Skeletal muscle tissue (tissue), 4 donors: Measurements from ENCODE around the gene CFC1. TPM values are rescaled to one million over a fixed set of nuclear protein-coding genes. Genes with fewer than 3 reads are reported as not detected.
"Not testable (repeated sequence)": the region's sequence is repeated elsewhere in the genome, so short reads cannot be mapped to it uniquely, and the experiment has no call there.

Source experiments
- H3K27ac ChIP-seq: one replicate; pipeline ENCODE4 v1.7.0; 2013; ENCODE audit warnings: mild to moderate bottlenecking, low read depth, low read length, inconsistent platforms
- H3K27me3 ChIP-seq, 3 donors: one replicate each; pipeline ENCODE4 v1.7.0; 2013; ENCODE audit warnings: low read length in 3 of 3; ENCODE audit not compliant: control insufficient read depth in 3 of 3, insufficient read depth in 3 of 3
- H3K36me3 ChIP-seq, 3 donors: one replicate each; pipeline ENCODE4 v1.7.0; 2013; ENCODE audit warnings: low read length in 3 of 3; ENCODE audit not compliant: control insufficient read depth in 3 of 3, insufficient read depth in 3 of 3
- H3K4me1 ChIP-seq, 3 donors: one replicate each; pipeline ENCODE4 v1.7.0; 2013; ENCODE audit warnings: low read length in 3 of 3, mild to moderate bottlenecking in 3 of 3; ENCODE audit not compliant: control insufficient read depth in 3 of 3, insufficient read depth in 3 of 3
- H3K4me3 ChIP-seq, 3 donors: one replicate each; pipeline ENCODE4 v1.7.0; 2013; ENCODE audit warnings: low read length in 3 of 3
- H3K9ac ChIP-seq, 3 donors: one replicate each; pipeline ENCODE4 v1.7.0; 2013; ENCODE audit warnings: low read length in 3 of 3, mild to moderate bottlenecking in 3 of 3, moderate library complexity in 2 of 3, low read depth in 1 of 3
- H3K9me3 ChIP-seq, 3 donors: one replicate each; pipeline ENCODE4 v1.7.0; 2013; ENCODE audit warnings: low read length in 3 of 3; ENCODE audit not compliant: control insufficient read depth in 3 of 3
- total RNA-seq: library from RNA; depleted of rRNA; stranded (reverse); fragments of >200 nt; gene quantifications from one replicate; pipeline ENCODE4 v1.2.3, GENCODE V29; 2014
- donor health status: Osteomylitis.

CFC1 gene
- total RNA-seq: not detected

DNA sequence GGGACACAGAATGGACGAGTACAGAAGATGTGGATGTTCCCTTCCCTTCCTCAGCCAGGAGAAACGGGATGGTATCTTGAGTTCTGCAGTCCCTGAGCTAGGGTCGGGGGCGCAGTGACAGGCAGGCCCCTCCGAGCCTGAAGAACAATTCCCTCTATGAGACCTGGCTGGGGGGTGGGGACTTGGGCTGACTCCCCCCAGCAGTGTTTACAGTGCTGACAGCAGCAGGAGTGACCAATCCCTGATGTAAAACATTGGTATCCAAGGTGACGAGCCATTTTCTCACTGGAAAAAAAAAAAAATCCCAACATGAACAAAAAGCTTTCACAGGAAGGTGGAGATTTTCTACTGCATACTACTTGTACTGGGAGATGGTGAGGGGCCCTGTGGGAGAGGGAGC, at the start of gene CFC1:
CFC1 (minus strand) TSS at position 183 of the 400 bp plus-strand sequence. CDS start 288 bp downstream, outside the sequence.
- not testable (repeated sequence) for H3K27me3 ChIP-seq, H3K9ac ChIP-seq, H3K4me3 ChIP-seq, H3K36me3 ChIP-seq, H3K4me1 ChIP-seq, H3K9me3 ChIP-seq, H3K27ac ChIP-seq

DNA sequence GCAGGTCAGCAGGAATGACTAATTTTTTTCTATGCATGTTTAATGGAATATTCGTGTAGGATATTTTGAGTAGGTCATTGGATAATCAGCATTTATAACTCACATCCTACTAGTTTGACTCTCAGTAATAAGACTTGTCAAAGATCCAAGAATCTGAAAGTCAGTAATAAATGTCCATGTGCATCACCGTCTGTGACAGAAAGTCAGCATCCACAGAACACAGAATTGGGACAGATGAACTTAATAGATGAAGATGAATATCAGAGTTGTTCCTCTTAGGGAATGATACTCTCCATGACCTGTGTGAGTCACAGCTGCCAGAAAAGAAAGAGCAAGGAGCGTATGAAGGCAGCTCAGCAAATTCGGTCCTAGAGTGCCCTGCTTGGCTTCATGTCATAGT, 42.3 kb upstream of the CFC1 start:
- H3K9ac ChIP-seq, H3K4me1 ChIP-seq, H3K4me3 ChIP-seq, H3K9me3 ChIP-seq, H3K27ac ChIP-seq, H3K27me3 ChIP-seq, H3K36me3 ChIP-seq: not testable (repeated sequence)

DNA sequence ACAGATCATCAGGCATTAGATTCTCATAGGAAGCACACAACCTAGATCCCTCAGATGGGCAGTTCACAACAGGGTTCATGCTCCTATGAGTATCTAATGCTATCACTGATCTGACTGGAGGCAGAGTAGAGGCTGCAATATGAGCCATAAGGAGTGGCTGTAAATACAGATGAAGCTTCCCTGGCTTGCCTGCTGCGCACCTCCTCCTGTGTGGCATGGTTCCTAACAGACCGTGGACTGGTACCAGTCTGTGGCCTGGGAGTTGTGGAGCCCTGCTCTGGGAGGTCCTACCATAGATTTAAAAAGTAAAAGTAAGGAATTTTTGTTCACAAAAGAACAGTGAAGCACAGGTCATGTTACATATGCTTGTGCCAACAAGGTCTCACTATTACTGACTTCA, 39.6 kb upstream of the CFC1 start:
- H3K4me1 ChIP-seq, H3K9ac ChIP-seq, H3K27ac ChIP-seq: not testable (repeated sequence)

DNA sequence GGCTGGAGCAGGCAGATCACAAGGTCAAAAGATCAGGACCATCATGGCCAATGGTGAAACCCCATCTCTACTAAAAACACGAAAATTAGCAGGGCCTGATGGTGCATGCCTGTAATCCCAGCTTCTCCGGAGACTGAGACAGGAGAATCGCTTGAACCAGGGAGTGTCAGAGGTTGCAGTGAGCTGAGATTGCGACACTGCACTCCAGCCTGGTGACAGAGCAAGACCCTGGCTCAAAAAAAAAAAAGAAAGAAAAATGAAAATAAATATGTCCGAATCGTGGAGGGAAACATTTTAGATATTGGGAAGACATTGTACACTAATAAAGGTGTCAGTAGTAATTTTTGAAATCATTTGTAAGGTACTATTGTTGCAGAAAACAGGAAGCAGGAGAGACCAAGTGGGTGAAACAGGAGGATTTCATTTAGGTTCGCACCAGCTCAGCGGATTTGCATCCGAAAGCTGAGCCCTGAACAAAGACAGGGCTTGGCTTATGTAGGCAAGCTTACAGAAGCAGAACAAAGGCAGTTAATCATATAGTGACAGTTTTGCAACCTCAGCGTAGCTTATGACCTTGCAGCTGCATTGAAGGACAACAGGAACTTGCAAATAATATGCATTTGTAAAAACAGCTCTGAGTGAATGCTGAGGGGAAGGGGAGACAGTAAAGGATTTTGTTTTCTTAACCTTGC, 29.6 kb upstream of the CFC1 start:
- not testable (repeated sequence) for H3K4me1 ChIP-seq, H3K27ac ChIP-seq, H3K9ac ChIP-seq, H3K9me3 ChIP-seq, H3K36me3 ChIP-seq, H3K27me3 ChIP-seq, H3K4me3 ChIP-seq

More for the DNA sequence above, 39.6 kb upstream of the CFC1 start:
- not testable (repeated sequence) for H3K27me3 ChIP-seq, H3K4me3 ChIP-seq, H3K9me3 ChIP-seq, H3K36me3 ChIP-seq

DNA sequence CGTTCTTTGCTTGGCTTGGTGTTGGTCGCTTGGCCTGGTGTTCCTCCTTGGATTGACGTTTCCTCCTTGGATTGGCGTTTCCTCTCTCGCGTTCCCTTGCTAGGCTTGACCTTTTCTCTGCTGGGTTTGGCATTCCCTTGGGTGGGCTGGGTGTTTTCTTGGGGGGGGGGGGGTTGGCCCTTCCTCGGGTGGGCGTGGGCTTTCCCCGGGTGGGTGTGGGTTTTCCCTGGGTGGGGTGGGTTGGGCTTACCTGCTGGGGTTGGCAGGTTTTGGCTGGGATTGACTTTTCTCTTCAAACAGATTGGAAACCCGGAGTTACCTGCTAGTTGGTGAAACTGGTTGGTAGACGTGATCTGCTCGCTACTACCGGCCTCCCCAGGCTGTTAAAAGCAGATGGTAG, 11.8 kb upstream of the CFC1 start, which contains the start of gene POTEJ:
POTEJ (plus strand) TSS at position 301 of the 400 bp plus-strand sequence; CDS start at position 394, 93 bp downstream.
- H3K27ac ChIP-seq, H3K4me1 ChIP-seq, H3K9me3 ChIP-seq, H3K9ac ChIP-seq, H3K27me3 ChIP-seq, H3K36me3 ChIP-seq, H3K4me3 ChIP-seq: not testable (repeated sequence)

DNA sequence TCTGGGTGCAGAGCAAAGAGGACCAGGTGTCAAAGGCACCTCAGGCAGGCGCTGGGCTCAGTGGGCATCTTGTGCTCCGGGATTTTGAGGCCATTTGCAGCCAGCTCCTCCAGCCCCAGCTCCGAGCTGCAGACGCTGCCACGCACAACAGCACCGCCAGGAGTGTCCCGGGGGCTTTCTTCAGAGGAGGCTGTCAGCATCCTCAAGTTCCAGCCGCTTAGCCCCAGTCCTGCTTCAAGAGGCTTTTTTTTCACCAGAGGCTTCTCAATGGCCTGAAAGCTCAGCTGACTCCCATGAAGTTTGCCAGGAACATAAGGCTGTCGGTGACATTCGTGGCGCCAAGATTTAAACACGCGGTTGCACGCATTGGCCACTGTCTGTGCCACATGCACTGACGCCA, 11.1 kb upstream of the CFC1 start:
- not testable (repeated sequence) for H3K4me1 ChIP-seq, H3K9ac ChIP-seq, H3K27me3 ChIP-seq, H3K27ac ChIP-seq, H3K9me3 ChIP-seq, H3K36me3 ChIP-seq, H3K4me3 ChIP-seq

DNA sequence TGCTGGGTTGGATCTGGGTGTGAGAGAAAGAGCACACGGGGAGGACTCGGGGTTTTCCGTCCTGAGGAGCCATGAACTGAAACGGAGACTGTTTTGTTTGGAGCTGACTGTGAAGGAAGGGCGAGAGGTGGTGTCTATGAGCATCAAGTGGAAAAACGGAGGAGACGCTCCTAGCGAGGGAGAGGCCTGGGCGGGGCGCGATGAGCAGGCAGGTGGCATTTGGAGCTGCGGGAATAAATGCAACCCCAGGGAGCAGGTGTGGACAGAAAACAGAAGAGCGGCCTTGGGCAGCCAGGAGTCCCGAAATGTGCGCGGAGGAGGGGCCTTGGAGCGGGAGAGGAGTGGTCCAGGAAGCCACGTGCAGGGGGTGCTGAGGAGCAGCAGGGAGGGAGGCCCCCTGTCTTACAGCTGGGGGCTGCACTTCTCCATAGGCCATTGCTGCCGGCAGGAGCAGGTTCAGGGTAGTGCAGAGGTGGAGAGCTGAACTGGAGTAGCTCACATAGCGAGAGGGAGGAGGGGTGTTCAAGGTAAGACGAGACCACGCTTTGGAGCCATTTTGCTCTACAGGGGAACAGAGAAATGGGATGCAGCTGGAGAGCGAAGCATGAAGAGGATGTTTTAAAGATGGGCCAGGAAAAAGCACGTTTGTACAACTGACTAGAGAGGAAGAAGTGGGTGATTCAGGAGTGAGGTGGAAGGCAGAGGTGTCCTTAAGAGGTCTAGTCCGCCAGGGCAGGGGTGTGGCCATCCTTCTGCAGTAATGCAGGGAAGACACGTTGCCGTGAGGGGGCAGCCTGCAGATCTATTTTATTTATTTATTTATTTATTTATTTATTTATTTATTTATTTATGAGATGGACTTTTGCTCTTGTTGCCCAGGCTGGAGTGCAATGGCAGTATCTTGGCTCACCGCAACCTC, 9.9 kb upstream of the CFC1 start:
- not testable (repeated sequence) for H3K9ac ChIP-seq, H3K27ac ChIP-seq, H3K9me3 ChIP-seq, H3K36me3 ChIP-seq, H3K4me3 ChIP-seq, H3K4me1 ChIP-seq, H3K27me3 ChIP-seq

DNA sequence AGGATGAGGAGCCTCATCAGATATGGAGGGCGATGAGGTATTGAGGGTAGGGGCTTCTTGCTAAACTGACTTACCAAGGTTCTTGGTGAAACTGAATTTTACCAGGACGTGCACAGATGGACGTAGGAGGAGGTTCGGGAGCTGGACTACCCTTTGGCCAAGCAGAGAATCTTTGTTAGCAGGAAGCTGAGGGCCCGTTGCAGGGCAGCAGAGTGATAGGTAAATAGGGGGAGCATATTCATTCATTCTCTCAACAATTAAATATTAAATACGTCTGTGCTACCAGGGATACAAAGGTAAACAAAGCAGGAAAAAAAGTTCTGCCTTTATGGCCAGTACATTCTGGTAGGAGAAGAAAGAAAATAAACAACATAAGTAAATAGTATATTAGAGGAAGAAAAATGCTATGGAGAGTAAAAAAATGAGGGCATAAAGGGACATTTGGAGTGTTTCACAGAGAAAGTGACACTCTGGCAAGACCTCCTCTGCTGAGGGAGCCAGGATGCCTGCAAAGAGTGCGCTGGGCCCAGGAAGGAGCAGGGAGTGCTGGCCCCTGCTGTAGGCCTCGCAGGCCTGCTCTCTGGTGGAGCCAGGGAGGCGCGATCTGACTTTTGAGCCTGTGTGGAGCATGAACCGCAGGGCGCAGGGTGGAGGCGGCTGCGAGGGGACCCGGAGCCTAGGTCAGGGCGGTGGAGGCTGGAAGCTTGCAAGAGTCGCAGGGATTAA, 9.1 kb upstream of the CFC1 start:
- not testable (repeated sequence) for H3K4me1 ChIP-seq, H3K9me3 ChIP-seq, H3K9ac ChIP-seq, H3K4me3 ChIP-seq, H3K27ac ChIP-seq, H3K36me3 ChIP-seq, H3K27me3 ChIP-seq

DNA sequence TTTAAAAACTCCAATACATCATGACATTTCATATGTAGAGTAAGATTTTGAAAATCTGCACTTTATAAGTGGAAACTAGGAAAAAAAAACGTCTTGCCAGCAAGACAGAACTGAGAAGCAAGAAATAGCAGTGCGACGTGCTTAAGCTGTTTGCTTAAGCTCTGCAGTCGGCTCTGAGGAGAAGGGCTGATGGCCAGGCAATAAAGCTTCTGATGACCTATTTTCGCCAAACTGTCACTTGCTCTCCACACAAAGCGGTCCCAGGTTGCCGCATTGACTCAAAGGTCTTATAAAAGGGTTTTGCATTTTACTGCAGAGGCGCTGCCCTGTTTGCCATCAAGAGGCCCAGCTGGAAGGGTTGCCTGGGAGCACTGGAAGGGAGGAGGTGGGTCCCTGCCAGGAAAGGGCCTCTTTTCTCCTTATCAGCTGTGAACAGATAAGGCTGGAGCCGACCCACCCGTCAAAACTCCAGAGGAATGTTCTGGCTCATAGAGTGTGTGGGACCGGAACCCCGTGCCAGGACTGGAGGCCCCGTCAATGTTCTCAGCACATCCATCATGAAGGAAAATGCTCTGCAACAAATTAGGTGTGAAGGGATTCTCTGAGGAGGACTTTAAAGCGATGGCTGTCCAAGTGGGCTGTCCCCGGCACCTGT, 2.4 kb upstream of the CFC1 start:
- H3K36me3 ChIP-seq, H3K27me3 ChIP-seq, H3K4me1 ChIP-seq, H3K9me3 ChIP-seq, H3K27ac ChIP-seq, H3K9ac ChIP-seq, H3K4me3 ChIP-seq: not testable (repeated sequence)
